GM21515 (cell line): Measurements from ENCODE around the gene CREB3L4.
"Not testable (repeated sequence)": the region's sequence is repeated elsewhere in the genome, so short reads cannot be mapped to it uniquely, and the experiment has no call there.

ENCODE experiments used
- ATAC-seq: cut with Tn5 transposase; IDR thresholded peaks from one replicate; pipeline ENCODE4 v1.9.1; 2021; ENCODE audit not compliant: unreplicated experiment

Gene CREB3L4

GRCh38 chr1:153958111-153958960, 9.4 kb upstream of the CREB3L4 start, which contains the start of gene CRTC2:
CRTC2 (minus strand) TSS chr1:153958612; CDS start chr1:153958497, 115 bp downstream.
- peak; percentile 66 for ATAC-seq

- no peak for ATAC-seq
These were observed 8.8 kb upstream of the CREB3L4 start for GRCh38 chr1:153958961-153959260.

GRCh38 chr1:153959454-153959853, 8.2 kb upstream of the CREB3L4 start:
- ATAC-seq, result no peak

GRCh38 chr1:153960206-153960605, 7.5 kb upstream of the CREB3L4 start:
- ATAC-seq, result no peak

- ATAC-seq, result no peak
These were observed 6.3 kb upstream of the CREB3L4 start for GRCh38 chr1:153961421-153961820.

- ATAC-seq, result no peak
These were observed 5.3 kb upstream of the CREB3L4 start for GRCh38 chr1:153962088-153963029.

- ATAC-seq, result no peak
These were observed 4.5 kb upstream of the CREB3L4 start, which contains the start of gene SLC39A1 for GRCh38 chr1:153963030-153963849. SLC39A1 (minus strand) TSS chr1:153963537; CDS start chr1:153962715, 822 bp downstream.

- no peak for ATAC-seq
These were observed 3.8 kb upstream of the CREB3L4 start for GRCh38 chr1:153963850-153964331.

- ATAC-seq, result no peak
These were observed 280 bp downstream of the CREB3L4 start for GRCh38 chr1:153968000-153968363.

GRCh38 chr1:153968408-153968807, 706 bp downstream of the CREB3L4 start:
- ATAC-seq, result no peak

- no peak for ATAC-seq
These were observed 1.3 kb downstream of the CREB3L4 start for GRCh38 chr1:153968972-153969371.

GRCh38 chr1:153970346-153970745, 2.6 kb downstream of the CREB3L4 start:
- no peak for ATAC-seq

GRCh38 chr1:153973071-153973470, 5.4 kb downstream of the CREB3L4 start:
- no peak for ATAC-seq

GRCh38 chr1:153973525-153973924, 5.8 kb downstream of the CREB3L4 start:
- ATAC-seq, result no peak

- ATAC-seq, result no peak
These were observed 9.1 kb downstream of the CREB3L4 start for GRCh38 chr1:153976819-153977249.

- peak; percentile 70 for ATAC-seq
These were observed 9.8 kb downstream of the CREB3L4 start, which contains the start of gene JTB for GRCh38 chr1:153977250-153978240. JTB (minus strand) TSS chr1:153977674; CDS start chr1:153977252, 422 bp downstream.

GRCh38 chr1:153978274-153978909, 10.7 kb downstream of the CREB3L4 start:
- ATAC-seq, result peak; percentile 21

GRCh38 chr1:153979091-153979490, 11.4 kb downstream of the CREB3L4 start:
- ATAC-seq, result not testable (repeated sequence)

- ATAC-seq, result not testable (repeated sequence)
These were observed 14.0 kb downstream of the CREB3L4 start for GRCh38 chr1:153981735-153982134.
